Measurements from ENCODE around the gene RARS1.
"Not testable (repeated sequence)": the region's sequence is repeated elsewhere in the genome, so short reads cannot be mapped to it uniquely, and the experiment has no call there.

DNA sequence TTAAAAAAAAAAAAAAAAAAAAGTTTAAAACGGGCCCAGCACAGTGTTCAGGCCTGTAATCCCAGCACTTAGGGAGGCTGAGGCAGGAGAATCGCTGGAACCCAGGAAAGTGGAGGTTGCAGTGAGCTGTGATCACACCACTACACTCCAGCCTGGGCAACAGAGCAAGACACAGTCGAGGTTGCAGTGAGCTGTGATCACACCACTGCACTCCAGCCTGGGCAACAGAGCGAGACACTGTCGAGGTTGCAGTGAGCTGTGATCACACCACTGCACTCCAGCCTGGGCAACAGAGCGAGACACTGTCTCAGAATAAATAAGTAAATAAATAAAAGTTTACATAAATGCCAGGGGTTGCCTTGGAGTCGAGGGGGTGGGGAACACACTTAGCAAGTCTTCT, 48.1 kb downstream of the RARS1 start:
- TF ChIP-seq POLR2AphosphoS5, POLR2A, TAF1 (IDR thresholded peaks at IDR 0.05; ENCODE audit: low read depth, low read length): not testable (repeated sequence)
